ENCODE data around the gene RBM4B.
"Not testable (repeated sequence)": the region's sequence is repeated elsewhere in the genome, so short reads cannot be mapped to it uniquely, and the experiment has no call there.

Gene RBM4B

DNA sequence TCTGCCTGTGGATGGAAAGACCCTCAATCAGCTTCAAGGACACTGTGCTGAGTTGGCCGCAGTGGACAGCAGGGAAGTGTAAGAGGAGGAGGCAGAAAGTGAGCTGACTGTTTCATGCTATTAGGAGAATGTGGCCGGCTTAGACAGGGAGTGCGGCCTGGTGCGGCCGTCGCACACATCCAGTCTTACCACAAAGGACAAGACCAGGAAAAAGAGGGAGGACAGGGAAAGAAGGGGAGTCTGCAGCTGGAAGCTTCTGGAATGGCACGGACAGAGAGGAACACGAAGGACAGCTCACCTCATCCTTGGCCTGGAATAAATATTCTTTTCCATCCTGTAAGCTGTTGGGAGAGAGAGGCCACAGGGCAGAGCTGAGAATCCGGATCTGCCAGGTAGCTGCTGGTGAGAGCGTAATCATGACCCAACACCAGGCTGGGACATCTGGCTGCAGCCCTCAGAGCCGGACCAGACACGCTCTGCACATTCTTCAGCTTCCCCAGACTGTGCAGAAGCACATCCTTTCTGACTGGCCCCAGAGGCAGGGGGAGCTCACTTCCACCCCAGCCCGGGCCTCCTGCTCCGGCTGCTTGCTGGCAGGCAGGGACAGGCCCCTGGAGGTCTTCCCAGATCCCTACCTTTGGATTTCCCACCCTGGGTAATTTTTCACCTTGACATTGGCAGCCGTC is 8.6 kb upstream of the RBM4B start:
- no peak for DNase-seq

DNA sequence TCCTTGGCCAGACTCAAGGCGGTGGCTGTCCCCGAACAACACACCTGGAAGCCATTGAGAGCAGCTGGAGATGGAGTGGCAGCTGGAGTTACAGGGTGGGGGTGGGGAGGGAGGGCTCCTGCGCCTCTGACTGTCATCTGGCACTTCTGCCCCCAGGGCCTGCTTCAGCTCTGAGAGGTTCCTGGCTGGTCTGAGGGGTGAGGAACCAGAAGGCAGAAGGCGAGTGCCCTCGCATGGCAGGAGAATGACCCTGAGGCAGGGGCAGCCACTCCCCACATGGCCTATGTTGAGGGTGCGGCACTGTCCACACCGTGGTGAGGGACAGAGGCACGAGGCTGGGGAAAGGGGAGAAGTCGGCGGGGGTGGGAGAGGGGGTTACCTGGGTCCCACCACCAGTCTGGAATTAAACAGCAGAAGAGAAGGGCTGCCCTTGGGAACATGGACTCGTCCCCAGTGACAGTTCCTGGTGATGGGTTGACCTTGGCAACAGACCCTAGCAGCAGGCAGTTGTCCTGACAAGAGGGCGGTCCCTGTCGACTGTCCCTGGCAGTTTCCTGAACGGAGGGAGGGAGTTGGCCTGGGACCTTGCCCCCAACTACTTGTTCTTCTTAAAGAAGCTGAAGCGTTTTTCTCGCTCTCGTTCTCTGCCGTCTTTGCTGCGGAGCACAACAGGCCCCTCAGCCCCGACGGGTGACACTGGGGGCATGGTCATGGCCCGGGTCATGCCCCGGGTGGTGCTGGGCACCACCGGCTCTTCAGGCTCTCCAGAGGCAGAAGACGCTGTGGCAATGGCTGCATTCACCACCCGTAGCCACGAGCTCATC is 7.8 kb upstream of the RBM4B start:
- peak; percentile 37 for DNase-seq

DNA sequence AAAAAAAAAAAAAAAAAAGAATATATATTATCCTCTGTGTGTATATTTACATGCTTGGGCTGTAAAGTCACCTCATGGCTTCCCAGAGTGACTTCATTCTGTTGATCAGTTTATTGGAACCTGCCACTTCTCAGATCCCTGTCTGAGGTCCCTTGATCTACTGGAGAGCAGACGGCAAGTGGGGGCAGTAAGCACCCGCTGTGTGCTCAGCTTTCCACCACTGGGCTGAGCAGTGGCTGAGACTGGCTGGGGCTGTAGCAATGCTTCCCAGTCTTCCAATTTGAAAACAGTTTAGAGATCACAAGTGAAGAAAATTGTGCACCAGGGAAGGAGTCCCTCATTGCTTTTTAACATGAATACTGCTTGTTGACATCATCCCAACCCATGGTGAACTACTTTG is 6.9 kb upstream of the RBM4B start:
- no peak for DNase-seq

GRCh38 chr11:66683877-66684276 is 6.2 kb upstream of the RBM4B start:
- DNase-seq, result no peak

- DNase-seq, result no peak
Observed at GRCh38 chr11:66680966-66681645, 3.4 kb upstream of the RBM4B start.

DNA sequence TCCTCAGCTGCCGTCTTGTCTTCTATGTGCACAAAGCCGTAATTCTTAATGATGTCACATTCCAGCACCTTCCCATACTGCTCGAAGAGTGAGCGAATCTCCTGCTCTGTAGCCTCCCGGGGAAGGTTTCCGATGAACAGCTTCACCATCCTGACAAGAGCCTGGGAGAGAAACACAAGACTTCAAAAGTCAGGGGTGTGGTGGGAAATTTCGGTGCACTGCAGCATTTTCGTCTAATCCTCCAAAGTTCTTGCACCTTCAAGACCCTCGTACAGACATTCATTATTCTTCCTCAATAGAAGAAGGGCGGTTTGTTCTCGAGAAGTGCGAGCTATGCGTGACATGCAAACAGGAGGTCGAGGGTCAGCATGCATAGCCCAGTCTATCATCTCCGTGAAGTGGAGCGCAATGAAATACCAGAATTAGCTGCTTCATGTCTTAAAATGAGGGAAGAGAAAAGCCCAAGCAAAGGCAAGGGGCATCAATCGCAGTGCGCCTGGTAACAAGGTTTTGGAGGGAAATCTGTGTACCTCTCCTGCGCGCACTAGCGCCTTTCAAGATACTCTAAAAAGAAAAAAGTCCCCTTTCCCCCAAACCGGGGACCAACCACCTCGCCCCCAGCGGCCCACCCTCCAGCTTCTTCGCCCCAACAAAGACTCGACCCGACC is 622 bp downstream of the RBM4B start:
- DNase-seq, result no peak

- DNase-seq, result no peak
Observed at GRCh38 chr11:66676282-66676919, 1.3 kb downstream of the RBM4B start.

DNA sequence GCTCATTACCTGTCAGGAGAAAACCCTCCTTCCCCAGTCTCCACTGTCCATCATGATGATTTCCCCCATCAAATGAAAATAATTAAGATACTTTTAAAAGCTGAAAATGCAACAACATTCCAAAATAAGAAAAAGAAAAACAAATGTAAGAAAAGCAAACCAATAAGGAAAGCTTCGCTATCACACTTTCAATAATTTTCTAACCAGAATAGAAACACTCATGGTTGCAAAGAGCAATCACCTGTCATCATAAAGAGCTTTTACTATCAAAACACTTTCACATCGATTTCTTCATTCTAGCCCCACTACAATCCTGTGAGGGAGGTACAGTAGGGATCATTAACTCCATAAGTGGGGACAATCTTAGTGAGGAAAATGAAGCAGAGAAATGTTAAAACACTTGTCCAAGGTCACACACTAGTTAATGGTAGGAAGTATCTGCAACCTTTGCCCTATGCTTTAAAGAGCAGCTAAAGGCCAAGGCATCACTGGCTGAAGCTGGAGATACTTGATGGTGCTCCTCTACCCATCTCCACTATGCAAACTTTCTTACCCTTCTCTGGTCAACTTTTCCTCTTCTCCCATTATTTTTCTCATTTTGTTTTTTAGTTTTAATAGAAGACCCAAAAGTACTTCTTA is 2.6 kb downstream of the RBM4B start:
- no peak for DNase-seq

DNA sequence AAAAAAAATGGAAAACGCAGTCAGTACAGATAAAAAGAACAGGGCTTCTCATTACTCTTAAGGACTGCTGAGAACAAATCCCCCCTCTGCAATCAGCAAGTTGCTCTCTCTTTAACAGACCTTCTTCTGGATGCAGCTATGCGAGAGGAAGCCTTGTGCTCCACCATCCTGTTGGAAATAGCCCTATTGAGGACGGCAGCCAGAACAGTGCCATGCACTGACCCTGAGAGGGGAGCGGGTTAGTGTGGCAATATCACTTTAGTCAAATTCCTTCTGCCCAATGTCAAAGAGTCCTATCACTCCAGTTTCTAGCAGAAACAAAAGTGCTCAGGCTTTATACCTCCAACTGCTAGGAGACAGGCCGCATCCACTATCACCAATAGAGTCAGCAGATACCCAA is 6.9 kb downstream of the RBM4B start:
- DNase-seq, result no peak

- DNase-seq, result no peak
Observed at GRCh38 chr11:66665369-66665768, 12.3 kb downstream of the RBM4B start.

- DNase-seq, result no peak
Observed at GRCh38 chr11:66663741-66664296, 13.9 kb downstream of the RBM4B start.

- no peak for DNase-seq
Observed at GRCh38 chr11:66659763-66660162, 17.9 kb downstream of the RBM4B start.

GRCh38 chr11:66653123-66653522 is 24.6 kb downstream of the RBM4B start:
- DNase-seq, result no peak

DNA sequence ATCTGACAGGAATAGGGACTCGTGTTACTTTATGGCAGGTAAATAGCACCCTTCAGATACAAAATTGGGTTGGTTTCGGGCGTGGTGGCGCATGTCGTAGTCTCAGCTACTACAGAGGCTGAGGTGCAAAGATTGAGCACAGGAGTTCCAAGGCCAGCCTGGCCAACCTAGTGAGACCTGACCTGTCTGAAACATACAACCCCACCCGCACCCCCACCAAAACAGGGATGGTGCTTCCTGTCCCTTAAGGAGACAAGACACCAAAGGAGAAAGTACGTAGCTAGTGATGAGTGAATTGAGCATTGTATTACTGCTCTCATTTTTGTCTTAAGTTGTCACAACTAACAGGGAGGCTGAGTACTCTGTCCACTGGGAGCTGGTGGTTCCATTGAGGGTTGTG is 25.0 kb downstream of the RBM4B start:
- DNase-seq, result no peak

GRCh38 chr11:66651016-66651415 is 26.7 kb downstream of the RBM4B start:
- no peak for DNase-seq

- no peak for DNase-seq
Observed at GRCh38 chr11:66649903-66650302, 27.8 kb downstream of the RBM4B start.

DNA sequence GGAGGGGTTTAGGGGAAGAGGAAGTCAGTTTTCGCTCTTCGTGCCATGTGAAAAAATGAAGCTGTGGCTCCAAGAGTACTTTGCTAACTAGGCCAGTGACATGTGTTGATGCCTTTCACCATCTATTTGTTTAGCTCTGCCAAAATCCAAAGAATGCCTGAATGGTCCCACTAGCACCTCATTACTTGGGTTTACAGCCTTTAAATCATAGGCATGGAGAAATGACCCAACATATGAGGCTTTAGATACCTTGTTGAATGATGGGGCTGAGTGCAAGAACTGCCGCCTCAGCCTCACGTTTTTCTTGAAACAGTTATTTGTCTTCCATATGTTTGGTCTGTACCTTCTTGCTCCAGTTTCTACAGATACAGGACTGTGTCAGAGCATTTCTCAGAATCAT is 30.9 kb downstream of the RBM4B start:
- no peak for DNase-seq

DNA sequence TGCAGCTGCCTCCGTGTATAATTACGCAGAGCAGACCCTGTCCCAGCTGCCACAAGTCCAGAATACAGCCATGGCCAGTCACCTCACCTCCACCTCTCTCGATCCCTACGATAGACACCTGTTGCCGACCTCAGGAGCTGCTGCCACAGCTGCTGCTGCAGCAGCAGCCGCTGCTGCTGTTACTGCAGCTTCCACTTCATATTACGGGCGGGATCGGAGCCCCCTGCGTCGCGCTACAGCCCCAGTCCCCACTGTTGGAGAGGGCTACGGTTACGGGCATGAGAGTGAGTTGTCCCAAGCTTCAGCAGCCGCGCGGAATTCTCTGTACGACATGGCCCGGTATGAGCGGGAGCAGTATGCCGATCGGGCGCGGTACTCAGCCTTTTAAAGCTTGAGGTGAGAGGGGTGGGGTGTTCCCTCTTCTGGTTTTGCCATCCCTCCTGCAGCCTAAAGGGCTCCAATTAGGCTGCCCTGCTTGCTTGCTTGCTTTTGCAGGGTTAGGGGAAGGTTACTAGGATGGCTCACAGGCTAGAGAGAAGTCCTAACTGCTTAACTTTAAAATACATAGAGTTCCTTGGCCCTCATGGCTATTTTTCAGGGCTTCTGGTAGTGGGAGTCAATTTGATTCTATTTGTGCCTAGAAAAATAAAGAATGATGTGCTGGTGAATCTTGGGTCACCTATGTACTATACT is 33.8 kb downstream of the RBM4B start:
- DNase-seq, result no peak

- DNase-seq, result peak; percentile 5
Observed at GRCh38 chr11:66641834-66642233, 35.9 kb downstream of the RBM4B start.

GRCh38 chr11:66639814-66640340 is 37.8 kb downstream of the RBM4B start:
- not testable (repeated sequence) for DNase-seq
